Testis (tissue), 5 donors: Measurements from ENCODE around the gene FBXO34. TPM values are rescaled to one million over a fixed set of nuclear protein-coding genes. Genes with fewer than 3 reads are reported as not detected.

ENCODE experiments used
- DNase-seq: peaks from one replicate; pipeline ENCODE4 v3.0.0-alpha.2; 2019
- H3K27ac ChIP-seq, 2 donors: fragments of 200-600 bp; sonication (generic); one replicate each; pipeline ENCODE4 v1.5.1; 2019
- H3K27me3 ChIP-seq: fragments of 200-600 bp; sonication (generic); one replicate; pipeline ENCODE4 v1.5.1; 2019
- H3K36me3 ChIP-seq: fragments of 200-600 bp; sonication (generic); one replicate; pipeline ENCODE4 v1.5.1; 2017; ENCODE audit warnings: low read depth; ENCODE audit errors: missing control alignments
- H3K4me1 ChIP-seq: fragments of 200-600 bp; sonication (generic); one replicate; pipeline ENCODE4 v1.5.1; 2019
- H3K4me3 ChIP-seq, 2 donors: fragments of 200-600 bp; sonication (generic); one replicate each; pipeline ENCODE4 v1.5.1; 2017 to 2019
- H3K9me3 ChIP-seq: fragments of 200-600 bp; sonication (generic); one replicate; pipeline ENCODE4 v1.5.1; 2017
- CTCF ChIP-seq, 3 experiments: fragments of 450-650 bp in 2 of 3; fragments of 200-600 bp in 1 of 3; sonication (generic) in 1 of 3; IDR thresholded peaks; one replicate each; pipeline ENCODE4 v1.5.1; 2016 to 2019; ENCODE audit warnings: antibody characterized with exemption in 3 of 3, mild to moderate bottlenecking in 2 of 3, moderate library complexity in 1 of 3
- POLR2A ChIP-seq: fragments of 450-650 bp; IDR thresholded peaks from one replicate; pipeline ENCODE4 v1.6.1; 2017; ENCODE audit warnings: antibody characterized with exemption, mild to moderate bottlenecking, moderate library complexity
- WGBS, 2 donors: methylation state at CpG; one replicate each; pipeline ENCODE4 v1.1.5; 2018; 5-methylcytosine and 5-hydroxymethylcytosine counted together
- intact Hi-C: fragments of 100-400 bp; cut with DNase I; formaldehyde crosslinking; loops from one replicate; pipeline ENCODE4 v1.15.1; 2023; ENCODE audit warnings: low total_unique reads
- long read RNA-seq, 2 donors: transcript quantifications; one replicate each; lab custom pipeline, GENCODE V29; 2026
- polyA plus RNA-seq: library from polyadenylated mRNA; stranded (reverse); fragments of 350-450 nt; fragmentation: Illumina TruSeq; extraction: RNeasy Lipid Tissue Mini Kit (QIAGEN cat#74804); gene quantifications from one replicate; pipeline ENCODE4 v1.2.3, GENCODE V29; 2014; ENCODE audit warnings: low read depth, low replicate concordance; ENCODE audit not compliant: insufficient read depth
- total RNA-seq, 2 donors: library from RNA; depleted of rRNA; stranded (reverse); fragments of >200 nt; gene quantifications; one replicate each; pipeline ENCODE4 v1.2.3, GENCODE V29; 2016

The FBXO34 gene
- 10 to 100 TPM; 84.4 to 91.7 TPM for total RNA-seq
- polyA plus RNA-seq = 62.1 TPM
- long read RNA-seq, donor 1, transcript FBXO34-201 (2 exons, 3,464 nt) = major isoform, 17 of 53 reads
- long read RNA-seq, donor 1, partial matches to known transcripts = 36 of 53 reads
- long read RNA-seq, donor 1, other reads (novel, unspliced or antisense) = 0 of 53 reads
- long read RNA-seq, donor 2, partial matches to known transcripts = 20 of 21 reads
- long read RNA-seq, donor 2, other reads (novel, unspliced or antisense) = 0 of 21 reads

- H3K27ac ChIP-seq = peak within 1 kb of the TSS; percentile 98
- TF ChIP-seq CTCF (IDR thresholded peaks at IDR 0.05) (peak; percentile 97 to 100 (median 100)), POLR2A (peak; percentile 86)
- WGBS, 2 donors = 2% methylated on average over 15 to 22 of the region's 49 CpGs
- intact Hi-C loops = no loop called here
- no peaks in the 10 kb centered on the region for H3K27me3 ChIP-seq
- H3K4me1 ChIP-seq = peaks cover 27% of the 10 kb centered on the region
- no peaks in the 10 kb centered on the region for H3K9me3 ChIP-seq
- peak within 1 kb of the TSS; percentile 98 to 99 for H3K4me3 ChIP-seq
- peak; percentile 99 for DNase-seq
- H3K36me3 ChIP-seq = no peaks in the 10 kb centered on the region
These were observed at the start of gene FBXO34 for GRCh38 chr14:55270832-55271571. Gene FBXO34 (plus strand): TSS chr14:55271421. CDS start chr14:55350391, 78,970 bp downstream.

- Histone ChIP-seq H3K27me3 (no peaks in the 10 kb centered on the region), H3K36me3 (no peaks in the 10 kb centered on the region), H3K4me1 (peaks cover 7% of the 10 kb centered on the region), H3K9me3 (no peaks in the 10 kb centered on the region), H3K4me3 (no peak overlapping the region), H3K27ac (peak overlapping the region in 1 of 2 donors; percentile 53)
- DNase-seq = no peak
- intact Hi-C loops = no loop called here
- TF ChIP-seq CTCF (IDR thresholded peaks at IDR 0.05) (no peak), POLR2A (no peak)
These were observed 49.3 kb upstream of the FBXO34 start for GRCh38 chr14:55221968-55222367.

GRCh38 chr14:55223364-55223763 lies 47.9 kb upstream of the FBXO34 start:
- TF ChIP-seq CTCF (IDR thresholded peaks at IDR 0.05) (no peak), POLR2A (no peak)
- no peak for DNase-seq
- Histone ChIP-seq H3K36me3 (no peaks in the 10 kb centered on the region), H3K27ac (peak overlapping the region in 1 of 2 donors; percentile 53), H3K9me3 (no peaks in the 10 kb centered on the region), H3K4me3 (no peak overlapping the region), H3K27me3 (no peaks in the 10 kb centered on the region), H3K4me1 (peaks cover 7% of the 10 kb centered on the region)
- intact Hi-C loops = no loop called here

- H3K36me3 ChIP-seq = no peaks in the 10 kb centered on the region
- no peaks in the 10 kb centered on the region for H3K4me1 ChIP-seq
- H3K4me3 ChIP-seq = no peak overlapping the region
- no peaks in the 10 kb centered on the region for H3K27me3 ChIP-seq
- intact Hi-C loops = no loop called here
- TF ChIP-seq CTCF (IDR thresholded peaks at IDR 0.05) (no peak), POLR2A (no peak)
- 93% methylated on average over 2 of the region's 2 CpGs for WGBS, 2 donors
- H3K9me3 ChIP-seq = no peaks in the 10 kb centered on the region
- H3K27ac ChIP-seq = no peak overlapping the region
- no peak for DNase-seq
These were observed 43.0 kb upstream of the FBXO34 start for GRCh38 chr14:55228261-55228660.
